Chondrocyte (in vitro differentiated cells): ENCODE measurements around the gene ZC3H11A. TPM values are rescaled to one million over a fixed set of nuclear protein-coding genes. Genes with fewer than 3 reads are reported as not detected.
"Not testable (repeated sequence)": the region's sequence is repeated elsewhere in the genome, so short reads cannot be mapped to it uniquely, and the experiment has no call there.

ENCODE experiments used
- DNase-seq: peaks from one replicate; pipeline ENCODE4 v3.0.0; 2021; ENCODE audit warnings: mixed read lengths, low spot score
- H3K27ac Mint-ChIP-seq: one replicate; pipeline ENCODE4 v1.8.0; 2021; ENCODE audit warnings: mild to moderate bottlenecking, moderate library complexity, mixed read lengths; ENCODE audit not compliant: unreplicated experiment
- H3K27me3 Mint-ChIP-seq: 2 replicates; pipeline ENCODE4 v1.8.0; 2021; ENCODE audit warnings: low read depth, mixed read lengths
- H3K36me3 Mint-ChIP-seq: 2 replicates; pipeline ENCODE4 v1.8.0; 2021; ENCODE audit warnings: low read depth, mixed read lengths
- H3K4me1 Mint-ChIP-seq: 2 replicates; pipeline ENCODE4 v1.8.0; 2021; ENCODE audit warnings: low read depth, mild to moderate bottlenecking, mixed read lengths
- H3K4me3 Mint-ChIP-seq: one replicate; pipeline ENCODE4 v1.8.0; 2021; ENCODE audit warnings: mild to moderate bottlenecking, moderate library complexity, mixed read lengths; ENCODE audit not compliant: unreplicated experiment
- H3K9me3 Mint-ChIP-seq: 2 replicates; pipeline ENCODE4 v1.8.0; 2021; ENCODE audit warnings: low read depth, mixed read lengths
- total RNA-seq: library from RNA; stranded (reverse); gene quantifications from 3 replicates; pipeline ENCODE4 v1.2.1, GENCODE V29; 2021
- TF ChIP-seq, protein P1 (sequence below): fragments of 200-600 bp; sonication (generic); IDR thresholded peaks from 2 replicates; pipeline ENCODE4 v1.5.0; 2021; ENCODE audit warnings: antibody characterized with exemption, mild to moderate bottlenecking, moderate library complexity

The ZC3H11A gene
- total RNA-seq, 1 donor from 2014 or later = 80.8 TPM

DNA sequence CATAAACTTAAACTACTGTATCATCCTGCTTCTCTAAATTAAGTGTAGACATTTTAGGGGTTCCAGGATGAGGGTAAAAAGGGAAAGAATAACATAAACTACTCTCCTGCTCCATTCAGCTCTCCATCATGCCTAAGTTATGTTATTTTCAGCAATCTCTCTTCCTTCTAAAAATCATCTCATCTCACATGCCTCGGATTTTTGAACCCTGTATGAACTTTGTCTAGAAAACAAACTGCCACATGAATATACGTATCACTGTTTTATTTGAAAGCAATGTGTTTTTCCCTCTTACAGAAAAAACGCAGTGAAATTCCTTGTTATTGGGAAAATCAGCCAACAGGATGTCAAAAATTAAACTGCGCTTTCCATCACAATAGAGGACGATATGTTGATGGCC lies 32.6 kb downstream of the ZC3H11A start:
- Mint-ChIP-seq H3K9me3 (no peaks in the 10 kb centered on the region), H3K4me1 (peaks cover 16% of the 10 kb centered on the region), H3K27me3 (no peaks in the 10 kb centered on the region), H3K36me3 (peaks cover 25% of the 10 kb centered on the region), H3K27ac (no peak overlapping the region), H3K4me3 (no peak overlapping the region)
- DNase-seq = no peak
- TF ChIP-seq, protein P1, sequence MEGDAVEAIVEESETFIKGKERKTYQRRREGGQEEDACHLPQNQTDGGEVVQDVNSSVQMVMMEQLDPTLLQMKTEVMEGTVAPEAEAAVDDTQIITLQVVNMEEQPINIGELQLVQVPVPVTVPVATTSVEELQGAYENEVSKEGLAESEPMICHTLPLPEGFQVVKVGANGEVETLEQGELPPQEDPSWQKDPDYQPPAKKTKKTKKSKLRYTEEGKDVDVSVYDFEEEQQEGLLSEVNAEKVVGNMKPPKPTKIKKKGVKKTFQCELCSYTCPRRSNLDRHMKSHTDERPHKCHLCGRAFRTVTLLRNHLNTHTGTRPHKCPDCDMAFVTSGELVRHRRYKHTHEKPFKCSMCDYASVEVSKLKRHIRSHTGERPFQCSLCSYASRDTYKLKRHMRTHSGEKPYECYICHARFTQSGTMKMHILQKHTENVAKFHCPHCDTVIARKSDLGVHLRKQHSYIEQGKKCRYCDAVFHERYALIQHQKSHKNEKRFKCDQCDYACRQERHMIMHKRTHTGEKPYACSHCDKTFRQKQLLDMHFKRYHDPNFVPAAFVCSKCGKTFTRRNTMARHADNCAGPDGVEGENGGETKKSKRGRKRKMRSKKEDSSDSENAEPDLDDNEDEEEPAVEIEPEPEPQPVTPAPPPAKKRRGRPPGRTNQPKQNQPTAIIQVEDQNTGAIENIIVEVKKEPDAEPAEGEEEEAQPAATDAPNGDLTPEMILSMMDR = no peak

DNA sequence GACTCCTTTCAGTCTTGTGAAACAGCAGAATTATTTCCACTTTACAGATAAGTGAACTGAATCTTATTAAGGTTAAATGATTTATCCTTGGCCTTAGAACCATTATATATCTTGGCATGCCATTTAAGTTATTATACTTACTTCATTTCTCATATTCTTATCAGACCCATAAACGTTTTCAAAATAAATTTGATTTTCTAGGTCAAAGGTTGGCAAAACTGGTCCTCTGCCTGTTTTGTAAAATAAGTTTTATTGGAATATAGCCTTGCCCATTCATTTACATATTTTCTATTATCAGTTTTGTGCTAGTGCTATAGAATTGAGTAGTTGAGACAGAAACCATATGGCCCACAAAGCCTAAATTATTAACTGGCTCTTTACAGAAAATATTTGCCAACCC lies 33.1 kb downstream of the ZC3H11A start:
- H3K36me3 Mint-ChIP-seq = peaks cover 25% of the 10 kb centered on the region

DNA sequence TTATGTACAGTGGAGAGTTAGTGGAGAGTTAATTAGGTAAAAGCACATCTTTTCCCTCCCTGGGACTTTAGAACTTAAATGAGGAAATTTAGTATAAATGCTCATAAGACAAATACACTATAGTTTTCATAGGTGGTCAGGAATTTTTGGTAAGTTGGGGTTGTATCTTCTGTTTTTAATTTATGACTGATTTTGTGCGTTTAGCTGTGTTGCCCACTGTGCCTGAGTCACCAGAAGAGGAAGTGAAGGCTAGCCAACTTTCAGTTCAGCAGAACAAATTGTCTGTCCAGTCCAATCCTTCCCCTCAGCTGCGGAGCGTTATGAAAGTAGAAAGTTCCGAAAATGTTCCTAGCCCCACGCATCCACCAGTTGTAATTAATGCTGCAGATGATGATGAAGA lies 33.8 kb downstream of the ZC3H11A start:
- not testable (repeated sequence) for DNase-seq, H3K9me3 Mint-ChIP-seq, H3K4me3 Mint-ChIP-seq, H3K27me3 Mint-ChIP-seq
- H3K4me1 Mint-ChIP-seq = peaks cover 16% of the 10 kb centered on the region
- peaks cover 27% of the 10 kb centered on the region for H3K36me3 Mint-ChIP-seq
- H3K27ac Mint-ChIP-seq = peak overlapping the region; percentile 24

More for the DNA sequence above, 33.1 kb downstream of the ZC3H11A start:
- H3K4me3 Mint-ChIP-seq = no peak overlapping the region
- H3K27ac Mint-ChIP-seq = no peak overlapping the region
- no peaks in the 10 kb centered on the region for H3K27me3 Mint-ChIP-seq
- TF ChIP-seq, protein P1 = no peak
- no peak for DNase-seq
- no peaks in the 10 kb centered on the region for H3K9me3 Mint-ChIP-seq
- peaks cover 16% of the 10 kb centered on the region for H3K4me1 Mint-ChIP-seq

DNA sequence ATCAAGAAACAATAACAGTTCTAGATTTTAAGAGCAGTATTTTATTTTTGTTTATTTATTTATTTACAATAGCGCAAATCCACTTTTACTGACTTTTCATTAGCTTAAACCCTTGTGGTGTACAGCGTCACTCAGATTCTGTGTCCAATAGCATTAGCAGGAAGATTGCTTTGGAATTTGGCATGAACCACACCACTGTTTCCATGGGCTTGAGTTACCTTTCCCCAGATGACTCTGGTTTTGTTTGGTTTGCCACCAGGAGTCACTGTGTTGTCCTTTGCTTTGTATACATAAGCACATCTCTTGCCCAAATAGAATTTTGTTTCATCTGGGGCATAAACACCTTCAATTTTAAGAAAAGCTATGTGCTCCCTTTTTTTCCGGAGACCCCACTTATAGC lies 40.1 kb downstream of the ZC3H11A start:
- TF ChIP-seq, protein P1 = peak; percentile 37
- peaks cover 29% of the 10 kb centered on the region for H3K36me3 Mint-ChIP-seq
- no peak overlapping the region for H3K27ac Mint-ChIP-seq
- H3K9me3 Mint-ChIP-seq = no peaks in the 10 kb centered on the region
- peaks cover 20% of the 10 kb centered on the region for H3K4me1 Mint-ChIP-seq
- DNase-seq = no peak
- H3K4me3 Mint-ChIP-seq = no peak overlapping the region
- H3K27me3 Mint-ChIP-seq = no peaks in the 10 kb centered on the region

DNA sequence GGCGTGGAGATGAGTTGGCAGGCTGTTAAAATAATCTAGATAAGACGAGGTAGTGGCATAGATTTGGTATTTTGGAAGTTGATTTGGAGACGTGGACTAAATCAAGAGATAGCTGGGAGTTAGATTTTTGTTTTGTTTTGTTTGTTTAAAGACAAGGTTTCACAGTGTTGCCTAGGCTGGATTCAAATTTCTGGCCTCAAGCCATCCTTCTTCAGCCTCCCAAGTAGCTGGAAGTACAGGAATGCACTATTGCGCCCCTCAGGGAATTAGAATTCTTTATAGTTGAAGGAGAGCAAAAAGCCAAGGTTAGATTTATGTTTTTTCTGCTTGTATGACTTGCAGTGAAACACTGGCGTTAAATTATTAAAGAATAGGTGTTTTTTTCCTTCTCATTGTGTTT lies 43.7 kb downstream of the ZC3H11A start:
- DNase-seq = no peak
- peak overlapping the region; percentile 94 for H3K27ac Mint-ChIP-seq
- H3K4me1 Mint-ChIP-seq = peaks cover 20% of the 10 kb centered on the region
- no peak overlapping the region for H3K4me3 Mint-ChIP-seq
- TF ChIP-seq, protein P1 = no peak
- H3K27me3 Mint-ChIP-seq = no peaks in the 10 kb centered on the region
- H3K9me3 Mint-ChIP-seq = no peaks in the 10 kb centered on the region
- peaks cover 33% of the 10 kb centered on the region for H3K36me3 Mint-ChIP-seq

DNA sequence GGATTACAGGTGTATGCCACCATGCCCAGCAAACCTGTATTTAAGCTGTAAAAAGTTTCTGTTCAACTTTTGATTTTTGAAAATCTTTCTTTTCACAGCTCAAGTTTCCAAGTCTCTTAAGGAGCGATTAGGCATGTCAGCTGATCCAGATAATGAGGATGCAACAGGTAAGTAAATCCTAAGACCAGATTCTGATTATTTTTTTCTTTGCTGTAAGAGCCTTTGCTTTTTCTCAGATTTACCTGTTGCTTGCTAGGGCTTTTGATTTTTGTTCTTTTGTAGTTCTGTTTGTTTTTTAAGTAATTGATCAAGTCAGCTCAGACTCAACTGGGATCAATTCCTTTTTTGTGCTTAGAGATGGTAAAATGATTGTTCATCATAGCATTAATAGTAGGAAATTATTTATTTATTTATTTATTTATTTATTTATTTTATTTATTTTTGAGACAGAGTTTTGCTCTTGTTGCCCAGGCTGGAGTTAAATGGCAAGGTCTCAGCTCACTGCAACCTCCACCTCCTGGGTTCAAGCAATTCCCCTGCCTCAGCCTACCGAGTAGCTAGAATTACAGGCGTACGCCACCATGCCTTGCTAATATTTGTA lies 44.9 kb downstream of the ZC3H11A start:
- TF ChIP-seq, protein P1 = no peak
- Mint-ChIP-seq H3K4me3 (no peak overlapping the region), H3K4me1 (peaks cover 20% of the 10 kb centered on the region), H3K27me3 (no peaks in the 10 kb centered on the region), H3K36me3 (peaks cover 33% of the 10 kb centered on the region), H3K27ac (no peak overlapping the region), H3K9me3 (no peaks in the 10 kb centered on the region)
- no peak for DNase-seq
